IPS-18a (cell line): Measurements from ENCODE around the gene KHSRP.
"Not testable (repeated sequence)": the region's sequence is repeated elsewhere in the genome, so short reads cannot be mapped to it uniquely, and the experiment has no call there.

Experiments
- H3K27ac ChIP-seq: one replicate; pipeline ENCODE4 v1.5.1; 2013; ENCODE audit warnings: low read length
- H3K27me3 ChIP-seq: one replicate; pipeline ENCODE4 v1.6.1; 2013; ENCODE audit warnings: mild to moderate bottlenecking, low read length; ENCODE audit not compliant: control insufficient read depth, insufficient read depth
- H3K36me3 ChIP-seq: one replicate; pipeline ENCODE4 v1.6.1; 2013; ENCODE audit warnings: low read depth, low read length; ENCODE audit not compliant: control insufficient read depth
- H3K4me1 ChIP-seq: one replicate; pipeline ENCODE4 v1.6.1; 2013; ENCODE audit warnings: low read depth, low read length; ENCODE audit not compliant: control insufficient read depth
- H3K4me3 ChIP-seq: one replicate; pipeline ENCODE4 v1.5.1; 2013; ENCODE audit warnings: low read length
- H3K9ac ChIP-seq: one replicate; pipeline ENCODE4 v1.6.1; 2013; ENCODE audit warnings: mild to moderate bottlenecking, low read length, moderate library complexity
- H3K9me3 ChIP-seq: one replicate; pipeline ENCODE4 v1.6.1; 2013; ENCODE audit warnings: low read depth, low read length; ENCODE audit not compliant: control insufficient read depth

KHSRP gene

GRCh38 chr19:6414793-6415590 lies 9.6 kb downstream of the KHSRP start:
- Histone ChIP-seq H3K9me3 (no peaks in the 10 kb centered on the region), H3K27me3 (no peaks in the 10 kb centered on the region), H3K4me1 (no peaks in the 10 kb centered on the region), H3K27ac (no peak overlapping the region), H3K9ac (no peak overlapping the region), H3K36me3 (peaks cover 57% of the 10 kb centered on the region), H3K4me3 (no peak overlapping the region)

DNA sequence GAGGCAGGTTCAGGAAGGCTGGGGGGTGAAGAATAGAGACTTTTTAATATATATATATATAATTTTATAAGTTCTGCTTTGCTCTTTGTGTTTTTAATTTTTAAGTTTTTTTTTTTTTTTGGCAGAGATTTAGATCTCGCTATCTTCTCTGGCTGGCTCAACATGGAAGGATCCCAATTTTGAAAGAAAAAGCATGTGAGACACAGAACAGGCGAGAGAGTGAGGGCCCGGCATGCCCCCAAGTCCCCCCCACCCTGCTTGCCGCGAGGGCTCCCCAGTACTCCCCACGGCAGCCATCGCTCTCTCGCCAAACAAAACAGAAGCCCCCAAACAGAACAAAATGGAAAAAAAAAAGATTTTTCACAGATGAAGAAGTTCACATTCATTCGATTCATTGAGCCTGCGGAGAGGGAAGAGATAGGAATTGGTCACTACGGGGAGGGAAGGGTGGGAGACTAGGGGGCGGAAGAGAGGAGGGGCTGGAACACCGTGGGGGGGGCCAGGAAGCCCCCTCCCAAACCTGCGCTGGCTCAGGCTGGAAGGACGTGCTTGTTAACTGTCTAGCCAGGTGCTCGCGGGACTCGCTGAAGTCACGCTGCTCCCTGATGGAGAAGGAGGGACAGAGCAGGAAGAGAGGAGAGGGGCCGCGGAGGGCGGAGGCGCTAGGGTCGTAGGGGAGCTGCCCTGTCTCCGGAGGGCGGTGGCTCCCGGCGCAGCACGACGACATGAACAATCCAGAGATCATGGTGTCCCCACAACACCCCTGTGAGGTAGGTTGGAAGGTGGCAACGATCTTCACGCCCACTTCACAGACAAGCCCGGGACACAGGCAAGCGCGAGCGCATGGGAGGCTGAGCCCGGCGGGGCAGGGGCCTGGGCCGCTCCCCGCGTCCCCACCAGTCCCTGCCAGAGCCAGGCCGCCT lies 10.6 kb downstream of the KHSRP start:
- no peak overlapping the region for H3K9ac ChIP-seq
- no peak overlapping the region for H3K4me3 ChIP-seq
- no peaks in the 10 kb centered on the region for H3K4me1 ChIP-seq
- H3K27me3 ChIP-seq = no peaks in the 10 kb centered on the region
- no peaks in the 10 kb centered on the region for H3K9me3 ChIP-seq
- no peak overlapping the region for H3K27ac ChIP-seq
- peaks cover 47% of the 10 kb centered on the region for H3K36me3 ChIP-seq

GRCh38 chr19:6413291-6413690 lies 11.3 kb downstream of the KHSRP start:
- H3K9ac ChIP-seq = no peak overlapping the region
- H3K27me3 ChIP-seq = no peaks in the 10 kb centered on the region
- H3K4me3 ChIP-seq = no peak overlapping the region
- H3K9me3 ChIP-seq = no peaks in the 10 kb centered on the region
- H3K36me3 ChIP-seq = peaks cover 40% of the 10 kb centered on the region
- no peak overlapping the region for H3K27ac ChIP-seq
- H3K4me1 ChIP-seq = no peaks in the 10 kb centered on the region

DNA sequence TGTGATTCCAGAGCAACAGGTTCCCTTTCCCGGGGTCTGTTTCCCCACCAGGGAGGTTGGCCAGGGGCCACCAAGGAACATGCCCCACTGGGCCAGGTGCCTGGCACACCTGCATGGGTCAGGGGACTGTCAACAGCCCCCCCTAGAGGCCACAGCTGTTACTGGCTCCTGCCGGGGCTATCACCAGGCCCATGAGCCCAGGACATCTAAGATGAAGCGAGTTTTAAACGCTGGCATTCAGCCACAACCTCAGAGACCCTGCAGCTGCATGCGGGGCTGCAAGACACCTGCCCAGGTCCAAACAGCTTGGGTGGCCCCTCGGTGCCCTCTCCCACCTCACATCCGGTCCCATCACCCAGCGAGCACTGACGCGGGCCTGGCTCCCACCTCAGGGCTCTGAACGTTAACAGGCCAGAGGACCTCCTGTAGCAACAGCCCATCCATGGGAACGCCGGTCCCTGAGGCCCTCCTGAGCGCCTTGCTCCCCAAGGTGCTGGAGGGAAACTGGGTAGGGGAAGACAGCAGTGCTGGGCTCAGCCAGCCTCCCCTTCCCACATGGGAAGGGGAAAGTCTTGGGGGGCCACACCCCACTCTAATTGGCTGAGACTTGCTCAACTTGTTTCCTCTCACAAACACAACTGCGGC lies 12.0 kb downstream of the KHSRP start:
- Histone ChIP-seq H3K9ac (no peak overlapping the region), H3K36me3 (peaks cover 33% of the 10 kb centered on the region), H3K27me3 (no peaks in the 10 kb centered on the region), H3K4me1 (no peaks in the 10 kb centered on the region), H3K4me3 (no peak overlapping the region), H3K9me3 (no peaks in the 10 kb centered on the region), H3K27ac (no peak overlapping the region)

DNA sequence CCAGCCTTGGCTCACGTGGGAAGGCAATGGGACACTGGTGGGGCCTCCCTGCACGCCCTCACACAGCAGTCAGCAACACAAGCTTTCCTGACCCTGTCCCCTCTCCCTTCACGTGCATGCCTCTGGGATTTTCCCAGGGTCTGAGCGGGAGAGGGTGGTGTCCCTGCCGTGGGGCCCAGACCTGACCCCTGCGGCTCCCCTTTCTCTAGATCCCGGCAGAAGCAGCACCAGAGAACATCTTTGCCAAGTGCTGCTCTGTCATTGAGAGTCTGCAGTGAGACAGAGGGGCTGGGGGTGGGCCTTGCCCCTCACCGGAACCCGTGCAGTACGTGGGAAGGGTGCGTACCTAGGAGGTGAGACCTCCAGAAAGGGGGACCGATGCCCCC lies 12.6 kb downstream of the KHSRP start:
- Histone ChIP-seq H3K36me3 (peaks cover 28% of the 10 kb centered on the region), H3K4me3 (no peak overlapping the region), H3K27me3 (no peaks in the 10 kb centered on the region), H3K27ac (no peak overlapping the region), H3K9me3 (no peaks in the 10 kb centered on the region), H3K9ac (no peak overlapping the region), H3K4me1 (no peaks in the 10 kb centered on the region)

DNA sequence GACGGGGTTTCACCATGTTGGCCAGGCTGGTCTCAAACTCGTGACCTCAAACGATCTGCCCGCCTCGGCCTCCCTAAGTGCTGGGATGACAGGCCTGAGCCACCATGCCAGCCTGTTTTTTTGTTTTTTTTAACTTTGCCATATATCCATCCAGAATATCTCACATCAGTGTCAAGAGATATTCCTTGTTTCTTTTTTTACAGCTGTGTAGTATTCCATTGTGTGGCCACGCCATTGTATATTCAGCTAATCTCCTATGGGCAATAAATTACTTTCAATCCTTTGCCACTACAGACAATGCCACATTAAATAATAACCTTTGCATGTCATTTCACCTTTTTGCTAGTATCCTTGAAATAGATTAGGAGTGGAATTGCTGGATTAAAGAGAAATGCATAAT lies 15.3 kb downstream of the KHSRP start:
- H3K9me3 ChIP-seq = no peaks in the 10 kb centered on the region
- no peaks in the 10 kb centered on the region for H3K27me3 ChIP-seq
- no peak overlapping the region for H3K9ac ChIP-seq
- peaks cover 2% of the 10 kb centered on the region for H3K36me3 ChIP-seq
- no peaks in the 10 kb centered on the region for H3K4me1 ChIP-seq
- H3K4me3 ChIP-seq = no peak overlapping the region
- H3K27ac ChIP-seq = no peak overlapping the region

GRCh38 chr19:6406401-6406800 lies 18.2 kb downstream of the KHSRP start:
- H3K4me1 ChIP-seq = no peaks in the 10 kb centered on the region
- no peaks in the 10 kb centered on the region for H3K27me3 ChIP-seq
- H3K36me3 ChIP-seq = no peaks in the 10 kb centered on the region
- H3K27ac ChIP-seq = no peak overlapping the region
- no peaks in the 10 kb centered on the region for H3K9me3 ChIP-seq
- H3K9ac ChIP-seq = no peak overlapping the region
- no peak overlapping the region for H3K4me3 ChIP-seq

DNA sequence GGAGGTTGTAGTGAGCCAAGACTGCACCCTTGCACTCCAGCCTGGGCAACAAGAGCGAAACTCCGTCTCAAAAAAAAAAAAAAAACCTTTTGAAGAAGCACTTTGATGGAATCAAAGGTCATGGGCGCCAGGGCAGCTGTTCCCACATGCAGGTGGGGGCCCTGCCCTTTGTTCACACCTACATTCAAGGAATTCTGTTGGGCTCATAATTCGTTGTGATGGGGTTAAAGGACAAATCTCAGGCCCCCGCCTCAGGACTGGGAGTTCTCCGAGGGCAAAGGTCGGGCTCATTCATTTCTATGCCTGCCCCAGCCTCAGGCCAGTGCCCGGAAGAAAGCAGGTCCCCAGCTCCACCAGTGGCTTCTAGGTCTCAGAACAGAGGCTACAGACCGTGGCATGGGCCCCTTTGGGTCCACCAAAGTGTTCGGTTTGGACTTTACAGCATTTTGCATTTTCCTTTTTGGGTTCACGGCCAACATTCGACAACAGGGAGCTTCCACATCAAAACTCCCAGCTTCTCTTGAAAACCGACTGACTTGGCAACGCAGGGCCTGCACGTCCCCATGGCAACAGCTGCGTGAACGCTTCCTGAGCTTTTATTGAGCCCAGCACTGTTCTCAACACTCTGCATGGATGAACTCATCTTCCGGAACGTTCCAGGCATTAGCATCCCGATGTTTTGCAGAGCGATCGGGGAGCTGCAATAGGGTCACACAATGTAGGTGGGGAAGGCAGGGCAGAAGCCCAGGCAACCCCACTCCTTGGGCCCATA lies 21.6 kb downstream of the KHSRP start:
- Histone ChIP-seq H3K27me3 (no peaks in the 10 kb centered on the region), H3K36me3 (no peaks in the 10 kb centered on the region), H3K27ac (no peak overlapping the region), H3K4me3 (no peak overlapping the region), H3K4me1 (no peaks in the 10 kb centered on the region), H3K9ac (no peak overlapping the region), H3K9me3 (no peaks in the 10 kb centered on the region)

- Histone ChIP-seq H3K9ac (no peak overlapping the region), H3K9me3 (no peaks in the 10 kb centered on the region), H3K4me3 (no peak overlapping the region), H3K36me3 (no peaks in the 10 kb centered on the region), H3K27me3 (no peaks in the 10 kb centered on the region), H3K27ac (no peak overlapping the region), H3K4me1 (no peaks in the 10 kb centered on the region)
These were observed 22.6 kb downstream of the KHSRP start for GRCh38 chr19:6402058-6402457.

DNA sequence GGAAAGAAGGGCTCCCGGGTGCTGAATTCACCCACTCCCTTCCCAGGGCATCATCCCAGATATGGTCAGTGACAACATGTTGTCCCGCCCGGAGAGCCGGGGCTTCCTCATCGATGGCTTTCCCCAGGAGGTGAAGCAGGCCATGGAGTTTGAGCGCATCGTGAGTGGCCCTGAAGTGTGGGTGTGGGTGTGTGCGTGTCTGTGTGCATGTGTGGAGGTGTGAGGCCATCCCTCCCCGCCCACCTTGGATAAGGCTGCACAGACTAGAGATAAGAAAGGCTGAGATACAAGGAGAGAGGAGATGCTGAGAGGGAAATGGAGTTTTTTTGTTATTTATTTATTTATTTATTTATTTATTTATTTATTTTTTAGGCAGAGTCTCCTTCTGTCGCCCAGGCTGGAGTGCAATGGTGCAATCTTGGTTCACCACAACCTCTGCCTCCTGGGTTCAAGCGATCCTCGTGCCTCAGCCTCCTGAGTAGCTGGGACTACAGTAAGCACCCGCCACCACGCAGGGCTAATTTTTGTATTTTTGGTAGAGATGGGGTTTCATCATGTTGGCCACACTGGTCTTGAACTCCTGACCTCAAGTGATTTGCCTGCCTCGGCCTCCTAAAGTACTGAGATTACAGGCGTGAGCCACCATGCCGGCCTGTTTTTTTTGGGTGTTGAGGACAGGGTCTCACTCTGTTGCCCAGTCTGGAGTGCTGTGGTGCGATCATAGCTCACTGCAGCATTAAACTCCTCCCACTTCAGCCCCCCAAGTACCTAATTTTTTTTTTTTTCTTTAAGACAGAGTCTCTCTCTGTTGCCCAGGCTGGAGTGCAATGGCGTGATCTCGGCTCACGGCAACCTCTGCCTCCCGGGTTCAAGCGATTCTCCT lies 24.3 kb downstream of the KHSRP start:
- not testable (repeated sequence) for H3K4me1 ChIP-seq, H3K9me3 ChIP-seq, H3K27me3 ChIP-seq, H3K9ac ChIP-seq, H3K36me3 ChIP-seq, H3K27ac ChIP-seq, H3K4me3 ChIP-seq
